DMS53 (cell line): ENCODE data around the gene HDC.
A peak's percentile ranks its signal among the peaks of the same experiment; 100 is the strongest.

Experiments used
- DNase-seq: peaks from one replicate; lab custom pipeline; 2025; lab: John Stamatoyannopoulos, UW

HDC gene

GRCh38 chr15:50252556-50252955, 13.0 kb downstream of the HDC start:
- DNase-seq: no peak

- DNase-seq: no peak
Observed at GRCh38 chr15:50251638-50252182, 13.8 kb downstream of the HDC start.

- no peak for DNase-seq
Observed at GRCh38 chr15:50250760-50251394, 14.6 kb downstream of the HDC start.

GRCh38 chr15:50249704-50250103, 15.8 kb downstream of the HDC start:
- no peak for DNase-seq

GRCh38 chr15:50248994-50249582, 16.4 kb downstream of the HDC start:
- no peak for DNase-seq

GRCh38 chr15:50247819-50248655, 17.5 kb downstream of the HDC start:
- DNase-seq: peak; percentile 7

- no peak for DNase-seq
Observed at GRCh38 chr15:50246631-50247030, 18.9 kb downstream of the HDC start.

GRCh38 chr15:50244959-50245624, 20.4 kb downstream of the HDC start:
- DNase-seq: no peak

- DNase-seq: no peak
Observed at GRCh38 chr15:50244153-50244552, 21.4 kb downstream of the HDC start.

GRCh38 chr15:50241684-50242450, 23.7 kb downstream of the HDC start:
- no peak for DNase-seq

- no peak for DNase-seq
Observed at GRCh38 chr15:50238255-50238654, 27.3 kb downstream of the HDC start.

GRCh38 chr15:50236433-50236832, 29.1 kb downstream of the HDC start:
- no peak for DNase-seq

- no peak for DNase-seq
Observed at GRCh38 chr15:50235794-50236193, 29.7 kb downstream of the HDC start.

- DNase-seq: no peak
Observed at GRCh38 chr15:50234764-50235163, 30.8 kb downstream of the HDC start.

GRCh38 chr15:50233192-50233736, 32.3 kb downstream of the HDC start:
- no peak for DNase-seq

- no peak for DNase-seq
Observed at GRCh38 chr15:50232791-50233190, 32.7 kb downstream of the HDC start.

- DNase-seq: no peak
Observed at GRCh38 chr15:50231761-50232160, 33.8 kb downstream of the HDC start.

GRCh38 chr15:50229336-50229735, 36.2 kb downstream of the HDC start:
- no peak for DNase-seq

- DNase-seq: no peak
Observed at GRCh38 chr15:50228866-50229265, 36.7 kb downstream of the HDC start.

GRCh38 chr15:50227076-50227475, 38.5 kb downstream of the HDC start:
- no peak for DNase-seq

- DNase-seq: no peak
Observed at GRCh38 chr15:50225938-50226337, 39.6 kb downstream of the HDC start.
